Left lung (tissue), 14 donors: Measurements from ENCODE around the gene IPO4. TPM values are rescaled to one million over a fixed set of nuclear protein-coding genes. Genes with fewer than 3 reads are reported as not detected.
A peak's percentile ranks its signal among the peaks of the same experiment; 100 is the strongest.

ENCODE experiments used
- ATAC-seq: fragments of 200-7000 bp; cut with Tn5 transposase; one replicate; pipeline ENCODE4 v1.9.1; 2020; ENCODE audit warnings: moderate library complexity
- DNase-seq, 4 donors: peaks; one replicate each; pipeline ENCODE4 v3.0.0-alpha.2; 2013 to 2020
- H3K27ac ChIP-seq, 2 donors: fragments of 200-600 bp; sonication (generic) in 1 of 2; one replicate each; pipeline versions ENCODE4 v1.5.0 to v1.8.0; 2020 to 2021
- H3K27me3 ChIP-seq, 2 donors: fragments of 200-600 bp; sonication (generic) in 1 of 2; one replicate each; pipeline versions ENCODE4 v1.5.0 to v1.8.0; 2020 to 2021
- H3K36me3 ChIP-seq, 2 donors: fragments of 200-600 bp; sonication (generic) in 1 of 2; one replicate each; pipeline versions ENCODE4 v1.5.0 to v1.8.0; 2020 to 2021
- H3K4me1 ChIP-seq, 2 donors: fragments of 200-600 bp; one replicate each; pipeline ENCODE4 v1.8.0; 2021
- H3K4me3 ChIP-seq, 2 donors: fragments of 200-600 bp; sonication (generic) in 1 of 2; one replicate each; pipeline versions ENCODE4 v1.5.0 to v1.8.0; 2020 to 2021; ENCODE audit warnings: mild to moderate bottlenecking in 1 of 2
- H3K9me3 ChIP-seq, 2 donors: fragments of 200-600 bp; sonication (generic) in 1 of 2; one replicate each; pipeline versions ENCODE4 v1.5.0 to v1.8.0; 2020 to 2021
- intact Hi-C, 2 donors: fragments of 100-400 bp; cut with DNase I; formaldehyde crosslinking; loops; one replicate each; pipeline versions ENCODE4 v1.11.2 to v1.14.2; 2022
- long read RNA-seq, 12 donors: library from polyadenylated mRNA in 2 of 12; unstranded in 2 of 12; transcript quantifications; one replicate each; pipeline ENCODE4 v2.0.0 and lab custom pipeline, GENCODE V29; 2019 to 2026
- polyA plus RNA-seq, 6 donors: library from polyadenylated mRNA; unstranded; fragments of 120-200 nt; gene quantifications; one replicate each; pipeline ENCODE4 v1.2.1, GENCODE V29; 2013; ENCODE audit not compliant: insufficient read length in 6 of 6
- total RNA-seq, 2 donors: library from RNA; stranded (reverse); fragmentation: NEBNext Ultra II Directional; extraction: Animal tissue kit (Norgen Biotek cat#: 25700); gene quantifications; one replicate each; pipeline ENCODE4 v1.2.1, GENCODE V29; 2021
- TF ChIP-seq, protein P1 (sequence below), 2 donors: fragments of 200-600 bp; sonication (generic) in 1 of 2; IDR thresholded peaks; one replicate each; pipeline versions ENCODE4 v1.5.0 to v1.8.0; 2021; ENCODE audit warnings: antibody characterized with exemption in 2 of 2
- donor health status: DM: no; HTN: yes; CAD: no.
- donor health status: DM: no; HTN: no; CAD: no.

The IPO4 gene, protein sequence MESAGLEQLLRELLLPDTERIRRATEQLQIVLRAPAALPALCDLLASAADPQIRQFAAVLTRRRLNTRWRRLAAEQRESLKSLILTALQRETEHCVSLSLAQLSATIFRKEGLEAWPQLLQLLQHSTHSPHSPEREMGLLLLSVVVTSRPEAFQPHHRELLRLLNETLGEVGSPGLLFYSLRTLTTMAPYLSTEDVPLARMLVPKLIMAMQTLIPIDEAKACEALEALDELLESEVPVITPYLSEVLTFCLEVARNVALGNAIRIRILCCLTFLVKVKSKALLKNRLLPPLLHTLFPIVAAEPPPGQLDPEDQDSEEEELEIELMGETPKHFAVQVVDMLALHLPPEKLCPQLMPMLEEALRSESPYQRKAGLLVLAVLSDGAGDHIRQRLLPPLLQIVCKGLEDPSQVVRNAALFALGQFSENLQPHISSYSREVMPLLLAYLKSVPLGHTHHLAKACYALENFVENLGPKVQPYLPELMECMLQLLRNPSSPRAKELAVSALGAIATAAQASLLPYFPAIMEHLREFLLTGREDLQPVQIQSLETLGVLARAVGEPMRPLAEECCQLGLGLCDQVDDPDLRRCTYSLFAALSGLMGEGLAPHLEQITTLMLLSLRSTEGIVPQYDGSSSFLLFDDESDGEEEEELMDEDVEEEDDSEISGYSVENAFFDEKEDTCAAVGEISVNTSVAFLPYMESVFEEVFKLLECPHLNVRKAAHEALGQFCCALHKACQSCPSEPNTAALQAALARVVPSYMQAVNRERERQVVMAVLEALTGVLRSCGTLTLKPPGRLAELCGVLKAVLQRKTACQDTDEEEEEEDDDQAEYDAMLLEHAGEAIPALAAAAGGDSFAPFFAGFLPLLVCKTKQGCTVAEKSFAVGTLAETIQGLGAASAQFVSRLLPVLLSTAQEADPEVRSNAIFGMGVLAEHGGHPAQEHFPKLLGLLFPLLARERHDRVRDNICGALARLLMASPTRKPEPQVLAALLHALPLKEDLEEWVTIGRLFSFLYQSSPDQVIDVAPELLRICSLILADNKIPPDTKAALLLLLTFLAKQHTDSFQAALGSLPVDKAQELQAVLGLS
- 10 to 100 TPM; 25.0 to 62.4 TPM for total RNA-seq
- polyA plus RNA-seq = 10 to 100 TPM; 22.6 to 39.5 (median 29.0) TPM
- long read RNA-seq, donor 1, transcript IPO4-206 (5 exons, 554 nt) = major isoform, 6 of 8 reads
- long read RNA-seq, donor 1, partial matches to known transcripts = 0 of 8 reads
- long read RNA-seq, donor 1, other reads (novel, unspliced or antisense) = 0 of 8 reads
- long read RNA-seq, donor 2, partial matches to known transcripts = 79 of 94 reads
- long read RNA-seq, donor 2, other reads (novel, unspliced or antisense) = 9 of 94 reads
- long read RNA-seq, donor 3, partial matches to known transcripts = 14 of 17 reads
- long read RNA-seq, donor 3, other reads (novel, unspliced or antisense) = 0 of 17 reads
- long read RNA-seq, donor 4, partial matches to known transcripts = 0 of 4 reads
- long read RNA-seq, donor 4, other reads (novel, unspliced or antisense) = 0 of 4 reads
- long read RNA-seq, donor 5, partial matches to known transcripts = 0 of 6 reads
- long read RNA-seq, donor 5, other reads (novel, unspliced or antisense) = 0 of 6 reads
- long read RNA-seq, donor 6, partial matches to known transcripts = 0 of 2 reads
- long read RNA-seq, donor 6, other reads (novel, unspliced or antisense) = 0 of 2 reads
- long read RNA-seq, donor 7 = 0 reads
- long read RNA-seq, donor 8, partial matches to known transcripts = 30 of 33 reads
- long read RNA-seq, donor 8, other reads (novel, unspliced or antisense) = 0 of 33 reads
- long read RNA-seq, donor 9 = 0 reads
- long read RNA-seq, donor 10, transcript IPO4-201 (30 exons, 3,646 nt) = major isoform, 5 of 7 reads
- long read RNA-seq, donor 10, partial matches to known transcripts = 1 of 7 reads
- long read RNA-seq, donor 10, other reads (novel, unspliced or antisense) = 1 of 7 reads
- long read RNA-seq, donor 11, partial matches to known transcripts = 0 of 1 reads
- long read RNA-seq, donor 11, other reads (novel, unspliced or antisense) = 0 of 1 reads
- long read RNA-seq, donor 12, partial matches to known transcripts = 0 of 4 reads
- long read RNA-seq, donor 12, other reads (novel, unspliced or antisense) = 0 of 4 reads

DNA sequence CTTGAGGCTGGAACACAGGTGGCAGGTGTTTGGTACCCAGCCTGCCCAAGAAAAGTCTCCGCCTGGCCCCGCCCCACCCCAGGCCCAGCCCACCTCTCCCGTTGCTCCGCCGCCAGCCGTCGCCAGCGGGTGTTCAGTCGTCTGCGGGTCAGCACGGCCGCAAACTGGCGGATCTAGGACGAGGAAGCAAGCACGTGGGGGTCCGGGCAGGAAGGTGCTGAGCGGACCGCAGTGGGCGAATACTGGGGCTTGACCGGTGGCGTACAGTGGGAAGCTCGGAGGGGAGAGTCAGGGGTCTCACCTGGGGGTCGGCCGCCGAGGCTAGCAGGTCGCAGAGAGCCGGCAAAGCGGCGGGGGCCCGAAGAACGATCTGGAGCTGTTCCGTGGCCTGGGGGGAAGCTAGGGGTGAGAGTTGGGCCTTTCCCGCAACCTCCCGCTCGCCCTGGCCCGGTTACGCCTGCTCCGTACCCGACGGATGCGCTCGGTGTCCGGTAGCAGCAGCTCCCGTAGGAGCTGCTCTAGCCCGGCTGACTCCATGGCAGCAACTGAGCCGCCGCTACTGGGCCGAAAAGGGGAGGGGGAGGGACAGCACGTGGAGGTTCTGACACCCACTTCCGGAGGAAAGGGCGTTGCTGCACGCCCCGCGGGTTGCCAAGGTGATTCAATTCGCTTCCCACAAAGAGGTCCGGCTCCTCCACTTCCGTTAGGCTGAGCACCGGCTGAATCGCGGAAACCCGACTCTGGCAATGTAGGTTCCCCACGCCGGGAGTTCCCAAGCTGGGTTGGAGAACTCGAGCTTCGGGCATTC is at the start of gene IPO4:
IPO4 (minus strand) TSS at position 566 of the 808 bp plus-strand sequence; CDS start at position 537, 29 bp downstream.
- Histone ChIP-seq H3K27me3 (no peaks in the 10 kb centered on the region), H3K4me3 (peak within 1 kb of the TSS; percentile 74 to 86), H3K36me3 (peaks cover 0 to 76% of the 10 kb centered on the region in 2 donors), H3K4me1 (peaks cover 6 to 29% of the 10 kb centered on the region in 2 donors), H3K27ac (peak within 1 kb of the TSS; percentile 36 to 73), H3K9me3 (no peaks in the 10 kb centered on the region)
- peak; percentile 94 to 98 (median 96) for DNase-seq
- TF ChIP-seq, protein P1, sequence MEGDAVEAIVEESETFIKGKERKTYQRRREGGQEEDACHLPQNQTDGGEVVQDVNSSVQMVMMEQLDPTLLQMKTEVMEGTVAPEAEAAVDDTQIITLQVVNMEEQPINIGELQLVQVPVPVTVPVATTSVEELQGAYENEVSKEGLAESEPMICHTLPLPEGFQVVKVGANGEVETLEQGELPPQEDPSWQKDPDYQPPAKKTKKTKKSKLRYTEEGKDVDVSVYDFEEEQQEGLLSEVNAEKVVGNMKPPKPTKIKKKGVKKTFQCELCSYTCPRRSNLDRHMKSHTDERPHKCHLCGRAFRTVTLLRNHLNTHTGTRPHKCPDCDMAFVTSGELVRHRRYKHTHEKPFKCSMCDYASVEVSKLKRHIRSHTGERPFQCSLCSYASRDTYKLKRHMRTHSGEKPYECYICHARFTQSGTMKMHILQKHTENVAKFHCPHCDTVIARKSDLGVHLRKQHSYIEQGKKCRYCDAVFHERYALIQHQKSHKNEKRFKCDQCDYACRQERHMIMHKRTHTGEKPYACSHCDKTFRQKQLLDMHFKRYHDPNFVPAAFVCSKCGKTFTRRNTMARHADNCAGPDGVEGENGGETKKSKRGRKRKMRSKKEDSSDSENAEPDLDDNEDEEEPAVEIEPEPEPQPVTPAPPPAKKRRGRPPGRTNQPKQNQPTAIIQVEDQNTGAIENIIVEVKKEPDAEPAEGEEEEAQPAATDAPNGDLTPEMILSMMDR (IDR thresholded peaks at IDR 0.05) = no peak
- intact Hi-C loops = no loop called here
- ATAC-seq = peak; percentile 97

DNA sequence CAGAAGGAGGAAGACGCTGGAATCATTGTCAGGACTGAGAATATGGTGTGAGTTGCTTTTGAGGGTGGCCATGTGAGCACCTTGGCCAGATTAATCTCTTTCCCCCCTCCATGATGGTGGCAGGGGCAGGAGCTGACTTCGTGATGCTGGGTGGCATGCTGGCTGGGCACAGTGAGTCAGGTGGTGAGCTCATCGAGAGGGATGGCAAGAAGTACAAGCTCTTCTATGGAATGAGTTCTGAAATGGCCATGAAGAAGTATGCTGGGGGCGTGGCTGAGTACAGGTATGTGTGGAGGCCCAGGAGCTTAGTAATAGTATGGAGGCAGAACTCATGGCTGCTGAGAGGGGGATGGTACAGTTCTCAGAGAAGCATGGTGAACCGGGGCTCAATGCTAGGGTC is 49.5 kb upstream of the IPO4 start:
- TF ChIP-seq, protein P1 (IDR thresholded peaks at IDR 0.05) = no peak
- peaks cover 0 to 63% of the 10 kb centered on the region in 2 donors for H3K36me3 ChIP-seq
- H3K27ac ChIP-seq = no peak overlapping the region
- H3K4me1 ChIP-seq = peaks cover 36 to 70% of the 10 kb centered on the region in 2 donors
- ATAC-seq (no peak), DNase-seq (no peak)
- H3K9me3 ChIP-seq = no peaks in the 10 kb centered on the region
- no peaks in the 10 kb centered on the region for H3K27me3 ChIP-seq
- intact Hi-C loops = no loop called here
- no peak overlapping the region for H3K4me3 ChIP-seq

DNA sequence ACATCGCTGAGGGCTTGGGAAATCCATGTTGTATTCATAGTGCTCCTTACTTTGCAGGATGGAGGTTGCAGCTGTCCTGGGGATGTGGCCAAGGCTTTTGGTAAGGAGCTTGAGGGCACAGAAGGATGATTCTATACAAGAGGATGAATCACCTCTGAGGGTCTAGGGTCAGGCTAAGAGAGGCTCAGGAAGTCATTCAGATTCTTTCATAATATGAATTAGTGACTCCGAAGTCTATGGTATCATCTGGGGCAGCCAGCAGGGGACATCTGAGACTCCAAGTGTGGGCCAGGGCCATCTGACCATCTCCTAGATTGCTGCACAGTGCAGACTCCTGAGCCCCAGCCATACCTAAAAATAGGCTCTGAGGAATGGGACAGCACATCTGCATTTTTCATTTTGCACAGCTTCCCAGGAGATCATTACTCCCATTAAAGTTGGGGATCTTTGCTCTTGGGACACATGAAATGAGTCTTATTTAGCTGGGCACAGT is 48.9 kb upstream of the IPO4 start:
- DNase-seq (no peak), ATAC-seq (no peak)
- TF ChIP-seq, protein P1 (IDR thresholded peaks at IDR 0.05) = no peak
- no peaks in the 10 kb centered on the region for H3K27me3 ChIP-seq
- intact Hi-C loops = no loop called here
- H3K27ac ChIP-seq = no peak overlapping the region
- no peaks in the 10 kb centered on the region for H3K9me3 ChIP-seq
- peaks cover 37 to 70% of the 10 kb centered on the region in 2 donors for H3K4me1 ChIP-seq
- peaks cover 0 to 63% of the 10 kb centered on the region in 2 donors for H3K36me3 ChIP-seq
- no peak overlapping the region for H3K4me3 ChIP-seq
